GM12891 (cell line): ENCODE measurements around the gene SLC2A8.
A peak's percentile ranks its signal among the peaks of the same experiment; 100 is the strongest.

Source experiments
- DNase-seq: peaks from one replicate; pipeline ENCODE4 v3.0.0; 2011; ENCODE audit warnings: low spot score; ENCODE audit not compliant: insufficient read length
- FAIRE-seq: peaks from 2 replicates; lab custom pipeline; 2011; peaks lifted over from hg19 to GRCh38; lab: Jason Lieb, UNC
- PAX5 ChIP-seq: IDR thresholded peaks from 2 replicates; pipeline ENCODE4 v1.6.1; 2011; ENCODE audit warnings: low read length, moderate library complexity, mild to moderate bottlenecking; ENCODE audit not compliant: insufficient read depth, severe bottlenecking
- POLR2A ChIP-seq: IDR thresholded peaks from 2 replicates; pipeline ENCODE4 v1.6.1; 2011; ENCODE audit warnings: low read depth, low read length, control low read depth
- POLR2AphosphoS5 ChIP-seq: IDR thresholded peaks from 2 replicates; pipeline ENCODE4 v1.6.1; 2011; ENCODE audit warnings: low read depth, low read length, control low read depth
- POU2F2 ChIP-seq: IDR thresholded peaks from 2 replicates; pipeline ENCODE4 v1.6.1; 2011; ENCODE audit warnings: low read depth, mild to moderate bottlenecking, control low read depth, low read length, moderate library complexity
- SPI1 ChIP-seq: IDR thresholded peaks from 2 replicates; pipeline ENCODE4 v1.6.1; 2011; ENCODE audit warnings: low read depth, low read length, control low read depth
- TAF1 ChIP-seq: IDR thresholded peaks from 2 replicates; pipeline ENCODE4 v1.6.1; 2011; ENCODE audit warnings: low read depth, low read length, control low read depth

The SLC2A8 gene

DNA sequence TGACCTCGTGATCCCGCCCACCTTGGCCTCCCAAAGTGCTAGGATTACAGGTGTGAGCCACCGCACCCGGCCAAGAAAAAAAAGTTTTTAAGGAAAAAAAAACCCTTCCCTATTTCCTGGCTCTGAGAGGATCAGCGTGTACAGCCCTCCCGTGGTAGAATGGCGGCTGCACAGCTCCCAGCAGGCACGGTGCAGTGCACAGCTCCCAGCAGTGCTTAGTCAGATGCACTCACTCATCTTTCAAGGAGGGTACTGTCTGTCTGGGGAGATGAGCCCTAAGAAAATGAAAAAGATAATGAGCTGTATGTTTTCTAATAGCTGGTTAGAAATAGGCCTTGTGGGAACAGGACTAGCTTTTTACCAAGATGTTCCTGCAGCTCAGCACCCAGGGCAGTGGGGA, 36.7 kb upstream of the SLC2A8 start:
- FAIRE-seq (no peak), DNase-seq (no peak)

DNA sequence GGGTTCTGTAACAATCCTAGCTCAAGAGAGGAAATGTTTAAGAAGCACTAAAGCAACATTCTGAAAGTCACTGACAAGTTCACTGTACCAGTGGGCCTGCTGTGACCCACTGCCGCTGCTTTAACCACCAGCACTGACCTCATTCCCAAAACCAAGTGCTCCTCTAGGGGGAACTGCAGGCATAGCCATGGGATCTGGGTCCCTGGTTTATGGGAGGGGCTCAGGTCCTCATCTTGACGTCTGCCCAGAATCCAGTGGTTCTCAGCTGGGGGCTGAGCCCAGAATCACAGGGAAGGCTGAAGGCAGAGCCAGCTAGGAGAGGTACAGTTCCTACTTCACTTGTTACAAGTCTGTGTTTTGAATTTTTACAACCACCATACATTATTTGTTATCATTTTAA, 36.1 kb upstream of the SLC2A8 start:
- TF ChIP-seq PAX5 (no peak), POLR2A (no peak), POU2F2 (no peak), TAF1 (no peak), SPI1 (no peak), POLR2AphosphoS5 (no peak)
- no peak for DNase-seq
- no peak for FAIRE-seq

More for the DNA sequence above, 36.7 kb upstream of the SLC2A8 start:
- TF ChIP-seq POLR2A (no peak), SPI1 (no peak), TAF1 (no peak), PAX5 (no peak), POU2F2 (no peak)

DNA sequence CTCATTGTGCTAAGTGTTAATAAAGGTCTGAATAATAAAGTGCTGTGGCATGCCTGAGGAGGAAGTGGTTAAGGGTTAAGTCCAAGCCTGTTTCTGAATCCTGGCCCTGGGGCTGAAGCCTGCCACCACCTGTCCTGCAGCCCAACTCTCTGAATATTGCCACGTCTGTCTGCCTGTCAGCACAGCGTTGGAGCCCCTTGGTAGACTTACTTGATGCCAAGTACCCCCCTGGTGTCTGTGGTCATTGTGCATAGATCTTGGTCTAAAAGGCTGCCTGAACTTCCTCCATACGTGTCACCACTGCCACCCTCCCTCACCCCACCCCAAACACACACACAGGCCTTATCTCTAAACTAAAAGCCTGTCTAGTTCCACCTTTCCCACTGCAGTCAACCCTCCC, 35.4 kb upstream of the SLC2A8 start:
- DNase-seq (peak; percentile 19), FAIRE-seq (peak; percentile 66)
- no peak for TF ChIP-seq POLR2A
- no peak for TF ChIP-seq PAX5
- peak; percentile 54 for TF ChIP-seq SPI1
- TF ChIP-seq TAF1: no peak

DNA sequence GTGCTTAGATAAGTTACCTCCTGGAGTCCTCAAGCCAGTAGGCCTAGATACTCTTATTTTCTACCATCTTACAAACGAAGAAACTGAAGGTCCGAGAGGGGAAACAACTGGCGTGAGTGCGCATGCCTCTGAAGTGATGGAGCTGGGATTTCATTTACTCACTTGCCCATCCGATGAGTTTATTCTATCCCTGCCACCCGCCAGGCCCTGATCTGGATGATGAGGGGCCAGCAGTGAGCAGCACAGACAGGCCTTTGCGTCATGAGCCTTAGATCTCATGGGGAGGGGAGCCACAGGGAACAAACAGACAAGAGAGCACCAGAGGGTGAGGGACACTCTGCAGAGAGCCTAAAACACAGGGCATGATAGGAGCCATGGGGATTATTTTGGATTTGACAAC, 34.1 kb upstream of the SLC2A8 start:
- FAIRE-seq: no peak
- DNase-seq: no peak
- TF ChIP-seq TAF1 (no peak), POU2F2 (no peak), POLR2A (no peak), PAX5 (no peak), SPI1 (no peak), POLR2AphosphoS5 (no peak)

DNA sequence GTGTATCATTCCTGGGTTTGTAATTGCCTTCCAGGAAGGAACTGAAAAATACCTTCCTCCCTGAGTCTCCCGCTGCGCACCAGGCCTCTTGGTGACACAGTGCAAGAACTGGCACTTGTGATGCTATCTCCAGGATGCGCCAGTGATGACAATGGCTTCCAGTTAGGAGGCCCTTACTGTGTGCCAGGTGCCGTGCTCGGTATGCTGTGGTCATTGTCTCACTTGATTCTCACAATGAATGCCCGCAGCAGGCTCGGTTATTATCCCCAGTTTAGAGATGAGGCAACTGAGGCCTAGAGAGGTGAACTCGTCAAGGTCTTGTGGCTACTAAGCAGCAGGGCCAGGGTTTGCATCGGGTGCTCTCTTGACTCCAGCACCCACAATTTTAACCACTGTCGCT, 31.5 kb upstream of the SLC2A8 start:
- no peak for FAIRE-seq
- DNase-seq: no peak
- no peak for TF ChIP-seq POU2F2
- no peak for TF ChIP-seq POLR2AphosphoS5

DNA sequence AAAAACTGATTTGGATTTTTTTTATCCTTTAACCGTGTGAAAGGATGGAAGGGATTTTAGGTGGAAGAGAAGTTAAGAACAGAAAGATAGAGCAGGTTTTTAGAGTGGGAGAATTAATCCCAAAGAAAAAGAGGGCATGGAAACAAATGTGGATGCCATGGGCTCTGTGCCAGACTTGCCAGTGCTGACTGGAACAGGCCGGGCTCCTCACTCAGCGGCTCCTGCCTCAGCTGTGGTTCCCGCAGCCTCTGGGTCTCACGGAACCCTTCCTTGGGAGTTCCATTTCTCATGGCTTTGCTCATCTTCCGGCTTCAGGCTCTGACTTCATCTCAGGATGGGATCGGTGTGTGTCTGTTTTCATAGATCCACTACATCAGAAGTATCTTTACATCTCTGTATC, 30.4 kb upstream of the SLC2A8 start:
- no peak for FAIRE-seq
- no peak for TF ChIP-seq SPI1
- no peak for TF ChIP-seq PAX5
- TF ChIP-seq POLR2AphosphoS5: no peak
- no peak for TF ChIP-seq TAF1
- no peak for TF ChIP-seq POU2F2
- no peak for TF ChIP-seq POLR2A

DNA sequence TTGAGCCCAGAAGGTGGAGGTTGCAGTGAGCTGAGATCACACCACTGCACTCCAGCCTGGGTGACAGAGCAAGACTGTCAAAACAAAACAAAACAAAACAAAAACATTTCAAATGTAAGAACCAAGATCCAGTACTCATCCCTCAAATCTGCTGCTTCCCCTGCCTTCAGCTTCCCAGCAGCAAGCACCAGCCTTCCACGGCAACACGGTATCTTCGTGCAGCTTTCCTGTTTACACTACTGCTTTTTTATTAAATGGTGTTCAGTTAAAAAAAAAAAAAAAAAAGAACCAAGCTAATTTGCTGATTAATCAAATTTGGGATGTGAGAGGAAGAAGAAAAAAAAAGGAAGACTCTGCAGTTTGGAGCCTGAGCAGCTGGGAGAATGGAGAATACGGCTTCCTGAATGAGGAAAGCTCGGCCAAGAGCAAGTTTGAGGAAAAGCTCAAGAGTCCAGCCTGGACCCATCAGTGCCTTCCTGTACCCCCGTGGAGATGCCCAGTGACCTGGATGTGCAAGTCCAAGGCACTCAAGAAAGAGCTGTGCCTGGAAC, 28.0 kb upstream of the SLC2A8 start:
- TF ChIP-seq POLR2A: no peak
- no peak for TF ChIP-seq POLR2AphosphoS5
- no peak for TF ChIP-seq PAX5
- no peak for TF ChIP-seq POU2F2
- FAIRE-seq (no peak), DNase-seq (no peak)

More for the DNA sequence above, 30.4 kb upstream of the SLC2A8 start:
- DNase-seq: no peak

DNA sequence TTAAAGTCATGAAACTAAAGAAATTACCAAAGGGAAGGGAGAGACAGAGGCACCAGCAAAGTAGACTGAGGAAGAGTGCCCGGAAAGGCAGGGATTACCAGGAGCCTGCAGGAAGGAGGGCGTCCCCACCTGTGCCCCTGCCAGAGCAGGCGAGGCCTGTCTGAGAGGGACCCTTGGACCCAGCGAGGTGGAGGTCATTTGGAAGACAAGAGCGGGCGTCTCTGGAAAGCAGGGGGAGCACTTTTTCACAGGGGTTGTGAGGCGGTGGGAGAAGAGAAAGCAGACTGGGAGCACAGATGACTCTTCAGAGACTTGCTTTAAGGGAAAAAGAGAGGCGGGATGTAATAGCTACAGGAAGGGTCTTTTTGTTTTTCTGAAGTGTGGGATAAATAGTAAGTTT, 27.5 kb upstream of the SLC2A8 start:
- TF ChIP-seq PAX5 (no peak), SPI1 (no peak), POU2F2 (no peak), TAF1 (no peak), POLR2AphosphoS5 (no peak)
- FAIRE-seq: no peak
- DNase-seq: no peak

DNA sequence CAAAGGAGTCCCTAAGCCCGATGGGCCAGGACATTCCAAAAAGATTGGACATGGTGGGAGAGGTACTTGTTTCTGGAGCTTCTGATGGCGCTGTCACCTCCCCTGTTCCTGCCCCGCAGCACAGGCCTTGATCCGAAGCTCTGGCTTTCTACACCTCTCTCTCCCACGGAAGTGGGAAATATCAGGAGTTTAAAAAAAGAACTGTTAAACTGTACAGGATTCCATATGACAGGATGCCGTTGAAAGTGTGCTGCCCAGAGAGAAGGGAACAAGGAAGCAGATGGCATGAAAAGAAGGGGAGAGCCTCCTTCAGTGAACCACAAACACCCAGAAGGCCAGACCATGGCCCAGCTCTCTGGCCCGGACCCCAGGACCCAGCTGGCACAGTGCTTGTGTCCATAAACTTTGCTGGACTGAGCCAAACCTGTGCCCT, 26.8 kb upstream of the SLC2A8 start:
- no peak for FAIRE-seq
- TF ChIP-seq POLR2AphosphoS5 (no peak), PAX5 (no peak), SPI1 (no peak), POU2F2 (no peak), POLR2A (no peak), TAF1 (no peak)
- DNase-seq: no peak

DNA sequence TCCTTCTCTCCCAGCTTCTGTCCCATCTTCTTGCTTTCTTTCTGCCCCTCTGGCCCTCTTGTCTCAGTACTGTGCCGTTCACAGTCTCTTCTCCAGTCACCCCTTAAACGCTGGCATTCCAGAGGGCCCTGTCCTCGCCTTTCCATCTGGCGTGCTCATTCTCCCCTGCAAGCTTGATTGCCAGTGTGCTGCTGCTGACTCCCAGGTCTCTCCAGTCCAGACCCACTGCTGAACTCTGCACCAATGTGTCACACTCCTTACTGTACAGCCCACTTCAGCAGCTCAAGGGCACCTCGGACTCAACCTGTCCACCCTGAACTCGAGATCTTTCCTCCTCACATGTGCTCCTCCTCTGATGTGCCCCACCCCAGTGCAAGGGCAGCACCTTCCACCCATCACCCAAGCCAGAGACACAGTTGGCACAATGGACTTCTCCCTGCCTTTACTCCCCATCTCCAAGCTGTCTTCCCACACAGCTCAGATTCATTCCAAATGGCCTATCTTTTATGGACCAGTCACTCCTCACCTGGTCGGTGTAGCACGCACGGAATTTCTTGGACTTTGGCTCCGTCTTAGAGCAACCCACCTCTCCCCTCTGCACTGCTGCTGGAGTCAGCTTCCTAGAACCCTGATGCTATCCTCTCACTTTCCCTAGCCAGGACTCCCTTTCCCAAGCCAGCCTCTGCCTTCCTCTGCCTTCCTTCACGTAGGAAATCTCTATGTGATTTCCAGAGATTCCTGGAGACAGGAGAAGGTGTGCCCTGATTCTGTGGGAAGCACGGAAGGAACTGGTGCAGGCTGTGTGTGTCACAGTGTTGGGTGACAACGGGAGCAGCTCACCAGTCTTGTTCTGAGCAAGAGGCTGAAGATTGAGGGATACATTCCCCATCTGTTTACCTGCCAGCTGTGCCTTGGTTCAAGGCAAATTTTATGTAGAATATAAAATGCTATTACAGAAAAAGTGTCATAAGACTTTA, 26.0 kb upstream of the SLC2A8 start:
- TF ChIP-seq TAF1 (no peak), PAX5 (no peak), POU2F2 (no peak), POLR2A (no peak), SPI1 (no peak), POLR2AphosphoS5 (no peak)

DNA sequence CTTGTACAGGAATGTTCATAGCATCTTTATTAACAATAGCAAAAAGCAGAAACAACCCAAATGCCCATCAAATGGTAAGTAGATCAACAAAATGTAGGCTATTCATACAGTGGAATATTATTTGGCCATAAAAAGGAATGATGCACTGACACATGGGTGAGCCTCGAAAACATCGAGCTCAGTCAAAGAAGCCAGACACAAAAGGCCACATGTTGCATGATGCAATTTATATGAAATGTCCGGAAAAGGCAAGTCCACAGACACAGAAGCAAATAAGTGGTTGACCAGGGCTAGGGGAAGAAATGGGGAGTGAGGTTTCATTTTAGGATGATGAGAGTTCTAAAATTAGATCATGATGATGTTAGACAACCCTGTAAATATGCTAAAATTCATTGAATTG, 16.5 kb upstream of the SLC2A8 start:
- DNase-seq: no peak
- no peak for FAIRE-seq
- TF ChIP-seq POLR2AphosphoS5 (no peak), SPI1 (no peak), TAF1 (no peak), POU2F2 (no peak), PAX5 (no peak), POLR2A (no peak)

More for the DNA sequence above, 26.0 kb upstream of the SLC2A8 start:
- FAIRE-seq (no peak), DNase-seq (no peak)
